RWPE2 (cell line): ENCODE measurements around the gene NR6A1.
A peak's percentile ranks its signal among the peaks of the same experiment; 100 is the strongest.
"Not testable (repeated sequence)": the region's sequence is repeated elsewhere in the genome, so short reads cannot be mapped to it uniquely, and the experiment has no call there.

ENCODE experiments used
- ATAC-seq: fragments of 200-7000 bp; cut with Tn5 transposase; 3 replicates; pipeline ENCODE4 v1.9.1; 2021; ENCODE audit warnings: low read depth
- DNase-seq: peaks from one replicate; pipeline ENCODE4 v3.0.0-alpha.2; 2020; ENCODE audit warnings: low spot score
- H3K27ac ChIP-seq: fragments of 450-650 bp; 2 replicates; pipeline ENCODE4 v1.5.1; 2017; ENCODE audit warnings: mild to moderate bottlenecking; ENCODE audit not compliant: poor library complexity, severe bottlenecking
- H3K27me3 ChIP-seq: fragments of 250-450 bp; sonication (Bioruptor Pico); 2 replicates; pipeline ENCODE4 v1.5.1; 2021; ENCODE audit warnings: mild to moderate bottlenecking, moderate library complexity; ENCODE audit not compliant: insufficient read depth, poor library complexity, severe bottlenecking
- H3K36me3 ChIP-seq: fragments of 250-450 bp; sonication (Bioruptor Pico); 2 replicates; pipeline ENCODE4 v1.5.1; 2020; ENCODE audit warnings: low read depth, mild to moderate bottlenecking, moderate library complexity
- H3K4me1 ChIP-seq: fragments of 250-450 bp; sonication (Bioruptor Pico); 2 replicates; pipeline ENCODE4 v1.5.1; 2021; ENCODE audit warnings: mild to moderate bottlenecking, moderate library complexity; ENCODE audit not compliant: insufficient read depth, poor library complexity, severe bottlenecking
- H3K4me3 ChIP-seq: fragments of 250-450 bp; sonication (Bioruptor Pico); 2 replicates; pipeline ENCODE4 v1.5.1; 2021; ENCODE audit warnings: mild to moderate bottlenecking, moderate library complexity; ENCODE audit not compliant: severe bottlenecking
- H3K9me3 ChIP-seq: fragments of 250-450 bp; sonication (Bioruptor Pico); 2 replicates; pipeline ENCODE4 v1.5.1; 2021; ENCODE audit warnings: mild to moderate bottlenecking, moderate library complexity; ENCODE audit not compliant: severe bottlenecking
- TF ChIP-seq, protein P1 (sequence below): fragments of 450-650 bp; IDR thresholded peaks from one replicate; pipeline ENCODE4 v1.5.1; 2017; ENCODE audit warnings: mild to moderate bottlenecking, moderate library complexity; ENCODE audit not compliant: poor library complexity, severe bottlenecking

NR6A1 gene

DNA sequence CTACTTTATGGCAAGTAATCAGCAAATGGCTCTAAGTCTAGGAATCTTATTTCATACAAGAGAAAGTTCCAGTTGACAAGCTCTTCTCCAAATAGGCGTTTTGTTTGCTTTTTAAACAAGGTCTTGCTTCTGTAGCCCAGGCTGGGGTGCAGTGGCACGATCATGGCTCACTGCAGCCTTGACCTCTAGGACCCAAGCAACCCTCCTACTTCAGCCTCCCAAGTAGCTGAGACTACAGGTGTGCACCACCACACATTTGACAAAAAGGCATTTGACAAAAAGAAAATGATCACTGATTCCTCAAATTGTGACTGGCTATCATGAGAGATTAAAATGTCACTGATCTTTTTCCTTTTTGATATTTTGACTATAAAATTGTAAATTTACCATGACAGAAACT lies 31.8 kb downstream of the NR6A1 start:
- ATAC-seq = no peak
- no peaks in the 10 kb centered on the region for H3K9me3 ChIP-seq
- no peak for DNase-seq

DNA sequence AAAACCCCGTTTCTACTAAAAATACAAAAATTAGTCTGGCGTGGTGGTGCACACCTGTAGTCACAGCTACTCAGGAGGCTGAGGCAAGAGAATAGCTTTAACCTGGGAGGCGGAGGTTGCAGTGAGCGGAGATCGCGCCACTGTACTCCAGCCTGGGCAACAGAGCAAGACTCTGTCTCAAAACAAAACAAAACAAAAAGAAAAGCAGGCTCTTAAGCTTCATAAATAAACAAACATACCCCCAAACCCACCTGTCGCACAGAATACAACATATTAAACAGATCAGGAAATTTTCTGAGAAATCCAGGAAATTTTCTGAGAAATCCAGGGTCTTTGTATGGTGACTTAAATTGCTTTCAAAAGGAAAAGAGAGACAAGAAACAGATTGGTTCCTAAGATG lies 33.0 kb downstream of the NR6A1 start:
- not testable (repeated sequence) for H3K4me3 ChIP-seq, H3K4me1 ChIP-seq, H3K9me3 ChIP-seq, ATAC-seq, DNase-seq, H3K27me3 ChIP-seq, H3K36me3 ChIP-seq, H3K27ac ChIP-seq

More for the DNA sequence above, 31.8 kb downstream of the NR6A1 start:
- H3K4me1 ChIP-seq = peaks cover 19% of the 10 kb centered on the region
- no peaks in the 10 kb centered on the region for H3K36me3 ChIP-seq
- TF ChIP-seq, protein P1, sequence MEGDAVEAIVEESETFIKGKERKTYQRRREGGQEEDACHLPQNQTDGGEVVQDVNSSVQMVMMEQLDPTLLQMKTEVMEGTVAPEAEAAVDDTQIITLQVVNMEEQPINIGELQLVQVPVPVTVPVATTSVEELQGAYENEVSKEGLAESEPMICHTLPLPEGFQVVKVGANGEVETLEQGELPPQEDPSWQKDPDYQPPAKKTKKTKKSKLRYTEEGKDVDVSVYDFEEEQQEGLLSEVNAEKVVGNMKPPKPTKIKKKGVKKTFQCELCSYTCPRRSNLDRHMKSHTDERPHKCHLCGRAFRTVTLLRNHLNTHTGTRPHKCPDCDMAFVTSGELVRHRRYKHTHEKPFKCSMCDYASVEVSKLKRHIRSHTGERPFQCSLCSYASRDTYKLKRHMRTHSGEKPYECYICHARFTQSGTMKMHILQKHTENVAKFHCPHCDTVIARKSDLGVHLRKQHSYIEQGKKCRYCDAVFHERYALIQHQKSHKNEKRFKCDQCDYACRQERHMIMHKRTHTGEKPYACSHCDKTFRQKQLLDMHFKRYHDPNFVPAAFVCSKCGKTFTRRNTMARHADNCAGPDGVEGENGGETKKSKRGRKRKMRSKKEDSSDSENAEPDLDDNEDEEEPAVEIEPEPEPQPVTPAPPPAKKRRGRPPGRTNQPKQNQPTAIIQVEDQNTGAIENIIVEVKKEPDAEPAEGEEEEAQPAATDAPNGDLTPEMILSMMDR = no peak
- no peak overlapping the region for H3K4me3 ChIP-seq
- no peaks in the 10 kb centered on the region for H3K27me3 ChIP-seq
- H3K27ac ChIP-seq = no peak overlapping the region

DNA sequence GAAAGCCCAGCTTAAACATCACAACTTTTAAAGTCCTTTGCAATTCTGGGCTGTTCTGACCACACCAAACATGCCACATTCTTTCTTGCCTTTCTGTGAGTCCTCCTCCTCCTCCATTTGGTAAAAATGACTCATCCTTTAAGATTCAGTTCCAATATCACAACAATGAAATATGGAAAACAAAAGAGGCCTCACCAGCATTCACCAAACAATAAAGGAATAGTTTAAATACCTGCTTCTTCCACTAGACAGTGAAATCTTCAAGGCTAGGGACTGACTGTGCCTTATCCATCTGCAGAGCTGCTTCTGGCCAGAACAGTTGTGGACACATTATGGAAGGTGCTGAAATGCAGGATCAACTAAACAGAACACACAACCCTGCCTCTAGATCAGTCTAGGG lies 36.0 kb downstream of the NR6A1 start:
- ATAC-seq (peak; percentile 92), DNase-seq (no peak)
- H3K4me3 ChIP-seq = no peak overlapping the region
- TF ChIP-seq, protein P1 = no peak
- peaks cover 8% of the 10 kb centered on the region for H3K4me1 ChIP-seq
- peaks cover 7% of the 10 kb centered on the region for H3K36me3 ChIP-seq
- no peaks in the 10 kb centered on the region for H3K27me3 ChIP-seq
- peak overlapping the region; percentile 17 for H3K27ac ChIP-seq
- no peaks in the 10 kb centered on the region for H3K9me3 ChIP-seq

DNA sequence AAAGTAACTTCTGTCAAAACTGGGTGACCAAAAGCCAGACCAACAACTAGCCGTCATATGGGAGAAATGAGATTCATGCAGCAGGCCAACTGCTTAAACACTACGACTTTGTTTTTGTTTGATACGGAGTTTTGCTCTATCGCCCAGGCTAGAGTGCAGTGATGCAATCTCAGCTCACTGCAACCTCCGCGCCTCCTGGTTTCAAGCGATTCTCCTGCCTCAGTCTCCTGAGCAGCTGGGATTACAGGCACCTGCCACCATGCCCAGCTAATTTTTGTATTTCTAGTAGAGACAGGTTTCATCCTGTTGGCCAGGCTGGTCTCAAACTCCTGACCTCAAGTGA lies 36.4 kb downstream of the NR6A1 start:
- not testable (repeated sequence) for H3K36me3 ChIP-seq, H3K27me3 ChIP-seq, H3K4me1 ChIP-seq, ATAC-seq, H3K4me3 ChIP-seq, DNase-seq, H3K9me3 ChIP-seq
- H3K27ac ChIP-seq = peak overlapping the region; percentile 17

DNA sequence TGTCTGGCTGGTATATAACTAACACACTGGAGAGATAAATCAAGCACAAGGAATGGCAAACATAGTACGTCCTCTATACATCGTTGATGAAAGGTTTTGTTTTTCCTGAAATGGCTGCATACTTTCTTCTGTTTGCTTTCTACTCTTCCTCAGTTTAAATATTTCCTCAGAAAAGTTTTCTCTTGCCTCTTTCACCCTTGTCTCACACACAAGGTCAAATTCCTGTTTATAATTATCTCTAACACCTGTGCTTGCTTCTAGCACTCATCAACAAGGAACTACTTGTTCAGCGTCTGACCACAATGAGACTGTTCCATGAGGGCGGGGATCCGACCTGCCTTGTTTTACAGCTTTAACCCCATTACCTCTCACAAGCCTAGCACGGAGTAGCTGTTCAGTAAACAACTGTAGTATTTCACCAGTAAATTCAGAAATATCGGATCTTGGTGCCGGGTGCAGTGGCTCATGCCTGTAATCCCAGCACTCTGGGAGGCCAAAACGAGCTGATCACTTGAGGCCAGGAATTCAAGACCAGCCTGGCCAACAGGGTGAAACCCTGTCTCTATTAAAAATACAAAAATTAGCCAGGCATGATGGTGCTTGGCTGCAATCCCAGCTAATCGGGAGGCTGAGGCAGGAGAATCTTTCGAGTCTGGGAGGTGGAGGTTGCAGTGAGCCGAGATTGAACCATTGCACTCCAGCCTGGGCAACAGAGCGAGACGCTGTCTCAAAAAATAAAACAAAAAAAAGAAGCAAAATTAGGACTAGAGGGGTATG lies 37.0 kb downstream of the NR6A1 start:
- Histone ChIP-seq H3K4me1 (peaks cover 8% of the 10 kb centered on the region), H3K36me3 (peaks cover 7% of the 10 kb centered on the region), H3K9me3 (no peaks in the 10 kb centered on the region), H3K4me3 (no peak overlapping the region), H3K27me3 (no peaks in the 10 kb centered on the region), H3K27ac (peak overlapping the region; percentile 17)
- DNase-seq = no peak
- no peak for ATAC-seq
- TF ChIP-seq, protein P1 = no peak

DNA sequence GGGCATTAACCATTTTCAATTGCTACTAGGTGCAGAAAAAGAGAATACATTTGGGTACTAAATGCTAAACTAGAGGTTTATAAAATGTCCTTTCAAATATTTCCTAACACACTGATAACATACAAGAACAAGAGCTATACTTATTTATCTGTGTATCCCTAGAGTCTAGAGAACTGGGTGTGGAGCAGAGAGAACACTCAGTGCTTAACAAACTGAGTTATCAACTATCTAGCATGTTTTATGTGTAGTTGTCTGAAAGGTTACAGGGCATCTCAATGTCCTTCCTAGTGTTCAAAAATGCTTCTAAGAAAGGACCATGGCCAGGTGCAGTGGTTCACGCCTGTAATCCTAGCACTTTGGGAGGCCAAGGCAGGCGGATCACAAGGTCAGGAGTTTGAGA lies 40.3 kb downstream of the NR6A1 start:
- H3K27ac ChIP-seq = no peak overlapping the region
- DNase-seq (no peak), ATAC-seq (no peak)
- H3K4me3 ChIP-seq = no peak overlapping the region
- peaks cover 7% of the 10 kb centered on the region for H3K36me3 ChIP-seq
- H3K27me3 ChIP-seq = no peaks in the 10 kb centered on the region
- no peaks in the 10 kb centered on the region for H3K9me3 ChIP-seq
- TF ChIP-seq, protein P1 = no peak
- peaks cover 8% of the 10 kb centered on the region for H3K4me1 ChIP-seq
